Measurements from ENCODE around the gene FHIT. TPM values are rescaled to one million over a fixed set of nuclear protein-coding genes. Genes with fewer than 3 reads are reported as not detected.

Gene FHIT
- total RNA-seq, 2 donors from 2014 or later: 6.8 to 12.3 TPM

- Histone ChIP-seq H3K4me1 (ENCODE audit: control insufficient read depth, insufficient read depth, low read length) (no peaks in the 10 kb centered on the region), H3K4me3 (ENCODE audit: low read length) (no peak overlapping the region), H3K27me3 (ENCODE audit: control insufficient read depth, insufficient read depth, low read length, poor library complexity, severe bottlenecking) (no peaks in the 10 kb centered on the region), H3K9ac (ENCODE audit: extremely low read depth, low read length, poor library complexity, severe bottlenecking) (no peak overlapping the region), H3K27ac (ENCODE audit: low read depth, low read length) (no peak overlapping the region), H3K9me3 (ENCODE audit: control insufficient read depth, low read length) (no peaks in the 10 kb centered on the region), H3K36me3 (ENCODE audit: control insufficient read depth, insufficient read depth, low read length) (no peaks in the 10 kb centered on the region)
- Mint-ChIP-seq H3K4me1 (peaks cover 15% of the 10 kb centered on the region), H3K9me3 (no peaks in the 10 kb centered on the region), H3K4me3 (no peak overlapping the region), H3K27ac (no peak overlapping the region), H3K27me3 (ENCODE audit: insufficient read depth) (no peaks in the 10 kb centered on the region), H3K36me3 (ENCODE audit: low read depth) (no peaks in the 10 kb centered on the region)
- no peak for DNase-seq
- TF ChIP-seq CTCF (conservative IDR thresholded peaks at IDR 0.05): no peak
- 85 to 90% methylated on average over 2 of the region's 2 CpGs for WGBS, 2 experiments (ENCODE audit: insufficient coverage in 1 of 2, insufficient read length in 1 of 2)
Measured at GRCh38 chr3:59996056-59996455, 1255.2 kb downstream of the FHIT start.

- Mint-ChIP-seq H3K9me3 (no peaks in the 10 kb centered on the region), H3K4me1 (peaks cover 18% of the 10 kb centered on the region), H3K27ac (no peak overlapping the region), H3K27me3 (ENCODE audit: insufficient read depth) (no peaks in the 10 kb centered on the region), H3K4me3 (no peak overlapping the region), H3K36me3 (ENCODE audit: low read depth) (no peaks in the 10 kb centered on the region)
- H3K27ac ChIP-seq (ENCODE audit: low read depth, low read length): no peak overlapping the region
- no peak for DNase-seq
- 92 to 100% methylated on average over 3 to 4 of the region's 4 CpGs for WGBS, 2 experiments (ENCODE audit: insufficient coverage in 1 of 2, insufficient read length in 1 of 2)
- no peaks in the 10 kb centered on the region for H3K36me3 ChIP-seq (ENCODE audit: control insufficient read depth, insufficient read depth, low read length)
- no peak for TF ChIP-seq CTCF (conservative IDR thresholded peaks at IDR 0.05)
- H3K4me3 ChIP-seq (ENCODE audit: low read length): no peak overlapping the region
- H3K4me1 ChIP-seq (ENCODE audit: control insufficient read depth, insufficient read depth, low read length): no peaks in the 10 kb centered on the region
- no peaks in the 10 kb centered on the region for H3K9me3 ChIP-seq (ENCODE audit: control insufficient read depth, low read length)
- no peak overlapping the region for H3K9ac ChIP-seq (ENCODE audit: extremely low read depth, low read length, poor library complexity, severe bottlenecking)
- no peaks in the 10 kb centered on the region for H3K27me3 ChIP-seq (ENCODE audit: control insufficient read depth, insufficient read depth, low read length, poor library complexity, severe bottlenecking)
Measured at GRCh38 chr3:59995563-59995962, 1255.7 kb downstream of the FHIT start.

GRCh38 chr3:59994732-59995304 is 1256.4 kb downstream of the FHIT start:
- TF ChIP-seq CTCF (conservative IDR thresholded peaks at IDR 0.05): no peak

More at GRCh38 chr3:59994732-59995304, 1256.4 kb downstream of the FHIT start:
- Mint-ChIP-seq H3K4me3 (no peak overlapping the region), H3K27ac (no peak overlapping the region), H3K36me3 (ENCODE audit: low read depth) (no peaks in the 10 kb centered on the region), H3K9me3 (no peaks in the 10 kb centered on the region), H3K27me3 (ENCODE audit: insufficient read depth) (no peaks in the 10 kb centered on the region), H3K4me1 (peaks cover 18% of the 10 kb centered on the region)
- WGBS, 2 experiments (ENCODE audit: insufficient coverage in 1 of 2, insufficient read length in 1 of 2): 91 to 92% methylated on average over 4 to 6 of the region's 6 CpGs
- H3K9ac ChIP-seq (ENCODE audit: extremely low read depth, low read length, poor library complexity, severe bottlenecking): no peak overlapping the region
- no peaks in the 10 kb centered on the region for H3K27me3 ChIP-seq (ENCODE audit: control insufficient read depth, insufficient read depth, low read length, poor library complexity, severe bottlenecking)
- no peak overlapping the region for H3K4me3 ChIP-seq (ENCODE audit: low read length)
- no peak for DNase-seq
- no peak overlapping the region for H3K27ac ChIP-seq (ENCODE audit: low read depth, low read length)
- H3K9me3 ChIP-seq (ENCODE audit: control insufficient read depth, low read length): no peaks in the 10 kb centered on the region
- H3K36me3 ChIP-seq (ENCODE audit: control insufficient read depth, insufficient read depth, low read length): no peaks in the 10 kb centered on the region
- no peaks in the 10 kb centered on the region for H3K4me1 ChIP-seq (ENCODE audit: control insufficient read depth, insufficient read depth, low read length)
